Measurements from ENCODE around the gene PAX2.

Gene PAX2

GRCh38 chr10:100788002-100788903, 42.9 kb downstream of the PAX2 start:
- peak; percentile 74 for DNase-seq (ENCODE audit: low read depth, low spot score)

GRCh38 chr10:100790761-100791208, 45.4 kb downstream of the PAX2 start:
- DNase-seq (ENCODE audit: low read depth, low spot score), result peak; percentile 22

- no peak for DNase-seq (ENCODE audit: low read depth, low spot score)
Observed at GRCh38 chr10:100791369-100792058, 46.1 kb downstream of the PAX2 start.

GRCh38 chr10:100792574-100792973, 47.2 kb downstream of the PAX2 start:
- DNase-seq (ENCODE audit: low read depth, low spot score), result no peak

- DNase-seq (ENCODE audit: low read depth, low spot score), result peak; percentile 47
Observed at GRCh38 chr10:100793055-100793454, 47.7 kb downstream of the PAX2 start.

GRCh38 chr10:100799881-100800280, 54.5 kb downstream of the PAX2 start:
- DNase-seq (ENCODE audit: low read depth, low spot score), result no peak

- DNase-seq (ENCODE audit: low read depth, low spot score), result no peak
Observed at GRCh38 chr10:100800931-100801330, 55.5 kb downstream of the PAX2 start.

GRCh38 chr10:100802196-100802595, 56.8 kb downstream of the PAX2 start:
- no peak for DNase-seq (ENCODE audit: low read depth, low spot score)

GRCh38 chr10:100802607-100803006, 57.2 kb downstream of the PAX2 start:
- DNase-seq (ENCODE audit: low read depth, low spot score), result peak; percentile 75

- peak; percentile 21 for DNase-seq (ENCODE audit: low read depth, low spot score)
Observed at GRCh38 chr10:100803492-100803891, 58.1 kb downstream of the PAX2 start.

GRCh38 chr10:100803908-100804307, 58.5 kb downstream of the PAX2 start:
- no peak for DNase-seq (ENCODE audit: low read depth, low spot score)

- DNase-seq (ENCODE audit: low read depth, low spot score), result no peak
Observed at GRCh38 chr10:100805543-100806355, 60.4 kb downstream of the PAX2 start.

- DNase-seq (ENCODE audit: low read depth, low spot score), result no peak
Observed at GRCh38 chr10:100806356-100806645, 60.9 kb downstream of the PAX2 start.

- no peak for DNase-seq (ENCODE audit: low read depth, low spot score)
Observed at GRCh38 chr10:100807241-100807951, 62.0 kb downstream of the PAX2 start.

- no peak for DNase-seq (ENCODE audit: low read depth, low spot score)
Observed at GRCh38 chr10:100808876-100809275, 63.5 kb downstream of the PAX2 start.

GRCh38 chr10:100810091-100810834, 64.9 kb downstream of the PAX2 start:
- no peak for DNase-seq (ENCODE audit: low read depth, low spot score)

GRCh38 chr10:100810835-100811116, 65.4 kb downstream of the PAX2 start:
- no peak for DNase-seq (ENCODE audit: low read depth, low spot score)

- no peak for DNase-seq (ENCODE audit: low read depth, low spot score)
Observed at GRCh38 chr10:100811261-100811660, 65.9 kb downstream of the PAX2 start.

GRCh38 chr10:100811752-100812750, 66.7 kb downstream of the PAX2 start:
- DNase-seq (ENCODE audit: low read depth, low spot score), result peak; percentile 66

GRCh38 chr10:100812978-100813377, 67.6 kb downstream of the PAX2 start:
- DNase-seq (ENCODE audit: low read depth, low spot score), result no peak

Measured in ELF-1 (cell line).